Measurements from ENCODE around the gene SCGB3A2. TPM values are rescaled to one million over a fixed set of nuclear protein-coding genes. Genes with fewer than 3 reads are reported as not detected.

Gene SCGB3A2
- total and polyA plus RNA-seq, 2 donors (not counting 3 experiments of a cell fraction or from before 2014, with no cell fraction given): not detected

DNA sequence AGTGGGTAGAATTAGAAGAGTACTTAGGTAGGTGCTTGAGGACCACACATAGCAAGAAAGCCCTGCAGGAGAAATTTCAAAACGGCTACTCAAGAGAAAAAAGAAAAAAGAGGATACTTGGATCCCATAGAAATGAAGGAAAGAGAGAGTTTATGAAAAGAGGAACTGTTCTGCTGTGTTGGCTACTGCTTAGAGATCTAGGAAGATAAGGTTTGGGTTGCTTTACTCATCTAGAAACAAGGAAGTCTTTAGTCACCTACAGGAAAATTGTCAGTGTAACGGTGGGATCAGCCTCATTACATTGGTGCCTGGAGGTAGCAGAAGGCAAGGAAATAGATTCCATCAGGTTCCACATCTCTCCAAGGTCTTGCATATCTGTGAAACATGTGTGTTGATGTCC, 42.6 kb downstream of the SCGB3A2 start:
- intact Hi-C loops (cut with micrococcal nuclease): no loop called here

GRCh38 chr5:147925020-147925419, 46.5 kb downstream of the SCGB3A2 start:
- no peaks in the 10 kb centered on the region for H3K79me2 ChIP-seq (ENCODE audit: control insufficient read depth, insufficient read depth, low read length)
- BruUV-seq (replicated peaks): no TSS peak

More for the DNA sequence above, 42.6 kb downstream of the SCGB3A2 start:
- Histone ChIP-seq H2AFZ (ENCODE audit: low read depth, low read length) (no peak overlapping the region), H3K9me1 (replicated peaks; ENCODE audit: control insufficient read depth, extremely low read depth, insufficient read depth, low read length) (no peaks in the 10 kb centered on the region), H3K4me1 (ENCODE audit: control insufficient read depth, extremely low read depth, insufficient read depth, low read length) (no peaks in the 10 kb centered on the region), H3K4me3 (replicated peaks in 1 of 3; ENCODE audit: insufficient read depth in 1 of 3, low read depth in 1 of 3, low read length in 3 of 3) (no peak overlapping the region), H3K4me2 (ENCODE audit: insufficient read depth, low read length) (no peak overlapping the region), H3K36me3 (ENCODE audit: control insufficient read depth in 2 of 2, extremely low read depth in 1 of 2, insufficient read depth in 2 of 2, low read length in 2 of 2) (no peaks in the 10 kb centered on the region), H3K27me3 (ENCODE audit: control insufficient read depth in 2 of 2, insufficient read depth in 2 of 2, low read length in 2 of 2) (no peaks in the 10 kb centered on the region), H3K79me2 (ENCODE audit: control insufficient read depth, insufficient read depth, low read length) (no peaks in the 10 kb centered on the region), H3K9me3 (replicated peaks; ENCODE audit: control insufficient read depth, insufficient read depth, low read length) (no peaks in the 10 kb centered on the region), H3K9ac (replicated peaks; ENCODE audit: extremely low read depth, insufficient read depth, low read length) (no peak overlapping the region), H3K27ac (ENCODE audit: insufficient read depth, low read depth, low read length) (no peak overlapping the region), H4K20me1 (replicated peaks; ENCODE audit: control insufficient read depth, extremely low read depth, insufficient read depth, low read length) (no peaks in the 10 kb centered on the region)
- DNase-seq (ENCODE audit: low read depth, low spot score): no peak
- TF ChIP-seq GATA2 (IDR thresholded peaks at IDR 0.05; ENCODE audit: insufficient read depth, insufficient read length, low read depth, low read length): peak; percentile 72
- TF ChIP-seq, protein P1, sequence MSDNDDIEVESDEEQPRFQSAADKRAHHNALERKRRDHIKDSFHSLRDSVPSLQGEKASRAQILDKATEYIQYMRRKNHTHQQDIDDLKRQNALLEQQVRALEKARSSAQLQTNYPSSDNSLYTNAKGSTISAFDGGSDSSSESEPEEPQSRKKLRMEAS (IDR thresholded peaks at IDR 0.05; ENCODE audit: insufficient read depth, insufficient read length): no peak
- CTCF ChIA-PET: no interaction called here
- dilution Hi-C loops (cut with MboI; ENCODE audit: extremely low pct_ligation_motif_present, low sequenced_read_pairs): no loop called here
- BruUV-seq (replicated peaks): no TSS peak
- FAIRE-seq: no peak
- POLR2A ChIA-PET: no interaction called here

More at GRCh38 chr5:147925020-147925419, 46.5 kb downstream of the SCGB3A2 start:
- H4K20me1 ChIP-seq (replicated peaks; ENCODE audit: control insufficient read depth, extremely low read depth, insufficient read depth, low read length): no peaks in the 10 kb centered on the region
- FAIRE-seq (no peak), DNase-seq (ENCODE audit: low read depth, low spot score) (no peak)
- no peaks in the 10 kb centered on the region for H3K27me3 ChIP-seq (ENCODE audit: control insufficient read depth in 2 of 2, insufficient read depth in 2 of 2, low read length in 2 of 2)
- no peak for TF ChIP-seq GATA2 (IDR thresholded peaks at IDR 0.05; ENCODE audit: insufficient read depth, insufficient read length, low read depth, low read length)
- no peak overlapping the region for H3K4me2 ChIP-seq (ENCODE audit: insufficient read depth, low read length)
- no peaks in the 10 kb centered on the region for H3K9me3 ChIP-seq (replicated peaks; ENCODE audit: control insufficient read depth, insufficient read depth, low read length)
- no peaks in the 10 kb centered on the region for H3K36me3 ChIP-seq (ENCODE audit: control insufficient read depth in 2 of 2, extremely low read depth in 1 of 2, insufficient read depth in 2 of 2, low read length in 2 of 2)
- no peak overlapping the region for H2AFZ ChIP-seq (ENCODE audit: low read depth, low read length)
- H3K4me1 ChIP-seq (ENCODE audit: control insufficient read depth, extremely low read depth, insufficient read depth, low read length): no peaks in the 10 kb centered on the region
- CTCF ChIA-PET: interaction anchor here (0.8 to 2.7 kb wide), 2 partner anchors 10 to 38 kb away, joined by 3 to 13 read pairs; no protein-coding TSS in a partner anchor
- no peak overlapping the region for H3K27ac ChIP-seq (ENCODE audit: insufficient read depth, low read depth, low read length)
- no peaks in the 10 kb centered on the region for H3K9me1 ChIP-seq (replicated peaks; ENCODE audit: control insufficient read depth, extremely low read depth, insufficient read depth, low read length)
- POLR2A ChIA-PET: no interaction called here
- dilution Hi-C loops (cut with MboI; ENCODE audit: extremely low pct_ligation_motif_present, low sequenced_read_pairs) (no loop called here), intact Hi-C loops (cut with micrococcal nuclease) (no loop called here)
- no peak overlapping the region for H3K9ac ChIP-seq (replicated peaks; ENCODE audit: extremely low read depth, insufficient read depth, low read length)
- no peak overlapping the region for H3K4me3 ChIP-seq (replicated peaks in 1 of 3; ENCODE audit: insufficient read depth in 1 of 3, low read depth in 1 of 3, low read length in 3 of 3)
